Measurements from ENCODE around the gene BORCS5.

DNA sequence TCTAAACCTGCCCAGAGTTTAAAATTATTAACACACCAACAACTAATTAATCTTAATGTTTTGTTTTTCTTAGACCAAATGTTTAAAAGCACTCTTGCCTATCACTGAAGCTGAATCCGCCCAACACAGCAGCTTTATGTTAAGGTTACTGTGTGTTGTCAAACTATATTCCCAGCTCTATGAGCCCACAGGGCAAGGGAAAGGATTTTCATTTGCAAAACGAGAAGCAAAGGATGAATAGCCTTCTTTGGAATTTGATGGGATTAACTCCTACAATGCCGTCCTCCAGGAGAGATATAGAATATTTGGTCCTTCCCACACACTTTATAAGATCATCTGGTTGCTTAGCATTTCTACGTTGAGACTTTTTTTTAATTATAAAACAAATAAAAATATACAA lies 162.0 kb downstream of the BORCS5 start:
- TF ChIP-seq, protein P1, sequence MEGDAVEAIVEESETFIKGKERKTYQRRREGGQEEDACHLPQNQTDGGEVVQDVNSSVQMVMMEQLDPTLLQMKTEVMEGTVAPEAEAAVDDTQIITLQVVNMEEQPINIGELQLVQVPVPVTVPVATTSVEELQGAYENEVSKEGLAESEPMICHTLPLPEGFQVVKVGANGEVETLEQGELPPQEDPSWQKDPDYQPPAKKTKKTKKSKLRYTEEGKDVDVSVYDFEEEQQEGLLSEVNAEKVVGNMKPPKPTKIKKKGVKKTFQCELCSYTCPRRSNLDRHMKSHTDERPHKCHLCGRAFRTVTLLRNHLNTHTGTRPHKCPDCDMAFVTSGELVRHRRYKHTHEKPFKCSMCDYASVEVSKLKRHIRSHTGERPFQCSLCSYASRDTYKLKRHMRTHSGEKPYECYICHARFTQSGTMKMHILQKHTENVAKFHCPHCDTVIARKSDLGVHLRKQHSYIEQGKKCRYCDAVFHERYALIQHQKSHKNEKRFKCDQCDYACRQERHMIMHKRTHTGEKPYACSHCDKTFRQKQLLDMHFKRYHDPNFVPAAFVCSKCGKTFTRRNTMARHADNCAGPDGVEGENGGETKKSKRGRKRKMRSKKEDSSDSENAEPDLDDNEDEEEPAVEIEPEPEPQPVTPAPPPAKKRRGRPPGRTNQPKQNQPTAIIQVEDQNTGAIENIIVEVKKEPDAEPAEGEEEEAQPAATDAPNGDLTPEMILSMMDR (conservative IDR thresholded peaks at IDR 0.05; ENCODE audit: low read length): no peak
- TF ChIP-seq EZH2phosphoT487 (IDR thresholded peaks at IDR 0.05; ENCODE audit: borderline replicate concordance): no peak

All from Loucy (cell line).